Spleen (tissue), 7 donors: ENCODE data around the gene EPS8L3.

Experiments used
- CTCF ChIP-seq, 11 experiments: fragments of 200-600 bp in 7 of 11; fragments of 450-650 bp in 4 of 11; sonication (generic) in 4 of 11; IDR thresholded peaks in 8 of 11; conservative IDR thresholded peaks in 3 of 11; 1 replicate in 7 of 11; 2 replicates in 4 of 11; pipeline versions ENCODE4 v1.4.0 to v1.8.0; 2016 to 2021; ENCODE audit warnings: antibody characterized with exemption in 11 of 11, inconsistent platforms in 4 of 11, mild to moderate bottlenecking in 1 of 11
- POLR2A ChIP-seq, 3 donors: fragments of 450-650 bp; IDR thresholded peaks; one replicate each; pipeline ENCODE4 v1.5.1; 2017; ENCODE audit warnings: antibody characterized with exemption in 3 of 3, mild to moderate bottlenecking in 1 of 3
- POLR2AphosphoS5 ChIP-seq, 3 donors: sonication (generic); formaldehyde crosslinking; IDR thresholded peaks; one replicate each; pipeline ENCODE4 v1.5.1; 2017; ENCODE audit warnings: antibody characterized with exemption in 3 of 3
- donor health status: DM: no; HTN: no; CAD: no; lungs with moderate emphysema.
- donor health status: DM: no; HTN: no; CAD: no.
- donor health status: DM: no; HTN: no; CAD: no.

DNA sequence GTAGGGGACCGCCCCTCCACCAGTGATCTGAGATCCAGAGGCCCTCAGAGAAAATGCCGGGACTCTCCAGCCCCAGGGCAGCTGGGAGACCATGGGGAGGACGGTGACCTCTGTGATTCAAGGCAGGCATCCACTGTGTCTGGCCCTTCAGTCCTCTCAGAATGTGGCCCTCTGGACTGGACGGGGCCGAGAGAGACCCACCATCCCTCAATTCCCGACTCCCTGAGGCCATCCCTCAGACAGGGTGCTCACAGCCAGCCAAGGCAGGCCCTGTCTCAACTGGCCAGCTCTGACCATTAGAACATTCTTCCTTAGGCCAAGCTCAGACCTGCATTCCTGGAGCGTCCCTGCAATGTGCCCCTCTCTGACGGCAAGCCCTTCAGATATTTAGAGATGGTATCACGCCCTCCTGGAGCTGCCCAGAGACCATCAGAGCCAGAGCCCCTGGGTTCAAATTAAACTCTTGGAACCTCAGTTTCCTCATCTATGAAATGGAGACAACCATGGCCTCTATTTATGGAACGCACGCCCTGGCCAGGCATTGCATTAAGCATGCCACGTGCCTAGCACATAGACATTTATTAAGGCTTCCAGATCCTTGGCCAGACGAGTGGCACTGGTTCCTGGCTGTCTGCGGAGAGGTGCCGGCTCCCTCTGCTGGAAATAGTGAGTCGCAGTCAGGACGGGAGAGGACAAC lies 9.6 kb upstream of the EPS8L3 start:
- no peak for TF ChIP-seq POLR2A (IDR thresholded peaks at IDR 0.05)
- peak; percentile 76 to 92 (median 86) for TF ChIP-seq CTCF (IDR thresholded peaks at IDR 0.05 in 8 of 11, conservative IDR thresholded peaks at IDR 0.05 in 3 of 11)
- peak in 2 of 3 donors; percentile 49 to 56 for TF ChIP-seq POLR2AphosphoS5 (IDR thresholded peaks at IDR 0.05)
